Germinal center (tissue), 1 donor: Measurements from ENCODE around the gene PNPLA3.
A peak's percentile ranks its signal among the peaks of the same experiment; 100 is the strongest.

Experiments
- DNase-seq: peaks from one replicate; pipeline ENCODE4 v3.0.0; 2012; ENCODE audit warnings: mixed read lengths, low spot score

Gene PNPLA3

DNA sequence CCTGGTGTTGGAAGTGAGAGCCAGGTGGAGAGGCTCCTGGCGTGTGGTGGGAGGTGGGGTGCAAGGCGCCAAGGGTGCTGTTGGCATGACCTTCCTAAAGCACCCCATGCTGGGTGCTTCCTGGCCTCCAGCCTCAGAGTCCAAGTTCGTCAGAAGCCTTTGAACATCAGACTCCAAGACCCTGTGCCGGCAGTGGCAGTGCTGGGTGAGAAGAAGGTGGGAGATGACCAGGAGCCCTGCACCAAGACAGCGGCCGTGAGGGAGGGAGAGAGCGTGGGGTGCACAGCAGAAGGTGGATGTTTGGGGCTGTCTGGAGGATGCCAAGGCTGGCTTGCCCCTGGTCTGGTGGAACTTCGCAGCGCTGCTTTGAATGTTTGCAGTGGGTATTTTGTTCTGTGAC, 70.8 kb downstream of the PNPLA3 start:
- no peak for DNase-seq

DNA sequence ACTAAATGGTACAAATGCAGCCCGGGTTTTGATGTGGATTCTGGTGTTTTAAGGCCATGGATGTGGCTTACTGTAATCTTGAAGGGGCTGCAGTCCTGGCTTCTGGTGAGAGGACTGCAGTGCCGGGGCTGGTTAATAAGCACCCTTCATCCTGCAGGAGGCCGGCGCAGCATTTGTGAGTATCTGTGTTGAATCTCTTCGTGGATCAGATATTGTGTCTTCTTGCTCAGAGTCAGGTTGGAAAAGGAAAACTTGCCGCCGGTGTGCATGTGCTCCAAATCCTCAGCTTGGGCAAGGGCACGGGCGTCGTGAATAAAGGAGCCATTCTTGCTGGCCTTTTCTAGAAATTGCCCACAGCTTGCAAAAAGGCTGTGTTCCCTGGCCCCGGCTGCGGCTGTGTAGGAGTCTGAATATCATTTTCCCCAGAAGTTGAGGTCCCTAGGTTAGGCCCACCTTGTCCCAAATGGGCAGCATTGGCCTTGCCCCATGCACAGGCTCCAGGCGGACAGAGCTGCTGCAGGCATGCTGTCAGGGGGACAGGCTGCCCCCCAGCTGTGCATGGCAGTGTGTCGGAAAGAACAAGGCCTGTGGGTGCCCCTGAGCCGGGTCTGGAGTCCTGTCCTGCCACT, 71.6 kb downstream of the PNPLA3 start:
- no peak for DNase-seq

GRCh38 chr22:43995798-43996169, 72.2 kb downstream of the PNPLA3 start:
- no peak for DNase-seq

GRCh38 chr22:43996170-43996980, 72.8 kb downstream of the PNPLA3 start:
- DNase-seq = peak; percentile 87

DNA sequence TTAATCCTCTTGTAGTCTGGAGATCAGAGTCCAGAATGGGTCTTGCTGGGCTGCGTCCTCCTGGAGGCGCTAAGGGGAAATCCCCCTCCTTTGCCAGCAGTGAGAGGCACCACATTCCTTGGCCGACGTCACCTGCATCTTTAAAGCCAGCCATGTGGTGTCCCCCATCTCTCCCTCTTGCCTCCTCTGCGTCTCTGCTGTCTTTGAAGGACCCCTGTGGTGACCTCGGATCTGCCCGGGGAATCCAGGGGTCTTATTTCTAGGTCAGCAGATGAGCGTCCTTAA, 73.3 kb downstream of the PNPLA3 start:
- no peak for DNase-seq
